NCI-H2196 (cell line): ENCODE measurements around the gene TPSB2.
"Not testable (repeated sequence)": the region's sequence is repeated elsewhere in the genome, so short reads cannot be mapped to it uniquely, and the experiment has no call there.

Experiments used
- DNase-seq: peaks from one replicate; lab custom pipeline; 2025; ENCODE audit not compliant: unreplicated experiment; lab: John Stamatoyannopoulos, UW

The TPSB2 gene

GRCh38 chr16:1185460-1186207 is 44.4 kb downstream of the TPSB2 start:
- not testable (repeated sequence) for DNase-seq

GRCh38 chr16:1184980-1185379 is 45.0 kb downstream of the TPSB2 start:
- no peak for DNase-seq

GRCh38 chr16:1184156-1184868 is 45.7 kb downstream of the TPSB2 start:
- DNase-seq: peak; percentile 31

GRCh38 chr16:1182950-1183907 is 46.8 kb downstream of the TPSB2 start:
- DNase-seq: peak; percentile 81

DNA sequence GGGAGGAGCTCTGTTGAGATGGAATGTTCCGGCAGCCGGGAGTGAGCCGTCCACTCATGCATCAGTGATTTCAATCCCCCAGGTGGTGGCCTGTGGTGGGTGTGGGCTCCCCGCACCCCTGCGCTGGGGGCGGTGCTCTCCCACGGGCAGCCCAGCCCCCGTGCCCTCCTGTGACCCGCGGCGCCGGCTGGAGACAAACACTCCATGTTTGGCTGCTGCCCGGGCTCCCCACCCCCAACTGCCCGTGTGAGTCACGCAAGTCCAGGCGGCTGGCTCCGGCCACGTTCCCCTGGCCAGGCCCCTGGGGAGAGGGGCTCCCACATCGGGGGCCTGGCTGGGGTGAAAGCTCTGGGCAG is 47.7 kb downstream of the TPSB2 start:
- peak; percentile 63 for DNase-seq

DNA sequence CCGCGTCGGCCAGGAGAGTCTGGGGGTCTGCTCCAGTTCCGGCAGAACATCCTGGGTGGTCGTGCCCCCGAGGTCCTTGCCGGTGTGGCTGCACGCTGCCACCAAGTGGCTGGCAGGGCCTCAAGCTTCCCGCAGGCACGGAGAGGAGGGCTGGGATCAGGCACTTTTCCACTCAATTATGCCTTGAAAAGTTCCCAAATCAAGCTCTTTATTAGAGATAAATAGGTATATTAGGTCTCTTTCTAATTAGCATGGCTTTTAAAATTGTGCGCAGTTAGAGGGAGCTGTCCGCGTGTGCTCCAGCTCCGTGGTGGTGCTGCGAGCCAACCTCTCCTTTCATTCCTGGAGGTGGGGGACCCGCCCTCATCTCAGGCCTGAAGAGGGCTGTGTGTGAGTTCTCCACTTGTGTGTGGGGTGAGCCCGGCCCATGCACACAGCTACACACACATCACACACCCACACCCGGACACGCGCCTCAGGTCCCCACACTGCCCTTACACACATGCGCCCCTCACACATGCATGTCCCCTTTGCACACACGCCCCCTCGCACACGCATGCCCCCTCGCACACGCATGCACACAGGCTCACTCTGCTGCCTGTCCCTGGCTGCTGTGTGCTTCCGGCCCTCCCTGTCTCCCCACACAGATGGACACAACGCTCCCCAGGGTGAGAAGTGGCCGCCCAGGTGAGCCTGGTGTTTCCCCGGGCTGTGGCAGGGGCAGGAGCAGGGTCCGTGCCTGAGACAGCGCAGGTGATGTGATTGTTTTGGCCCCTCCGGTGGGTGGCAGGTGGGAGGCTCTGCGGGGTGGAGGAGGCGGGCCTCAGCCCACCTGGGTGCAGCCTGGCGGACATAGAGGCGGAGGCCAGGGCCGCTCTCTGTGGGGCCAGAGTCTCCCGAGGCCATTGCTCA is 48.3 kb downstream of the TPSB2 start:
- no peak for DNase-seq

GRCh38 chr16:1180549-1181403 is 49.2 kb downstream of the TPSB2 start:
- DNase-seq: no peak
